Activated naive CD4-positive, alpha-beta T cell treated with anti-CD3 and anti-CD28 coated beads, Interleukin-2, amount 50 U/mL, for 72 hours (primary cell): ENCODE measurements around the gene MYL11. TPM values are rescaled to one million over a fixed set of nuclear protein-coding genes. Genes with fewer than 3 reads are reported as not detected.
"Not testable (repeated sequence)": the region's sequence is repeated elsewhere in the genome, so short reads cannot be mapped to it uniquely, and the experiment has no call there.

Experiments
- ATAC-seq, 2 donors: fragments of 150-1000 bp; cut with Tn5 transposase; 2 replicates each; pipeline ENCODE4 v1.10.0; 2021; ENCODE audit warnings: mild to moderate bottlenecking in 2 of 2, moderate library complexity in 2 of 2
- DNase-seq, 2 donors: peaks; one replicate each; pipeline ENCODE4 v3.0.0; 2021 to 2022; ENCODE audit warnings: low spot score in 2 of 2
- H3K27ac Mint-ChIP-seq, 2 donors: one replicate each; pipeline ENCODE4 v1.8.0; 2022; ENCODE audit warnings: mild to moderate bottlenecking in 2 of 2, mixed read lengths in 2 of 2
- H3K36me3 Mint-ChIP-seq, 2 donors: one replicate each; pipeline ENCODE4 v1.8.0; 2022; ENCODE audit warnings: mixed read lengths in 2 of 2
- H3K9me3 Mint-ChIP-seq, 2 donors: one replicate each; pipeline ENCODE4 v1.8.0; 2022; ENCODE audit warnings: mixed read lengths in 2 of 2
- total RNA-seq, 2 donors: library from RNA; stranded (reverse); gene quantifications; one replicate each; pipeline ENCODE4 v1.2.3, GENCODE V29; 2022

Gene MYL11
- total RNA-seq = 1 to 10 TPM in 1 of 2 donors, under 1 TPM in 1; 0.97 to 1.2 TPM

- Mint-ChIP-seq H3K36me3 (peaks cover 1 to 14% of the 10 kb centered on the region in 2 donors), H3K9me3 (no peaks in the 10 kb centered on the region), H3K27ac (peak within 1 kb of the TSS; percentile 94 to 98)
- ATAC-seq (no peak), DNase-seq (no peak)
Measured at GRCh38 chr16:30374538-30374937, at the start of gene MYL11. MYL11 (plus strand) TSS chr16:30374802; CDS start chr16:30374858, 56 bp downstream.

- not testable (repeated sequence) for H3K9me3 Mint-ChIP-seq, H3K36me3 Mint-ChIP-seq
- peak; percentile 79 to 91 for DNase-seq
Measured at GRCh38 chr16:30334473-30334989, 40.1 kb upstream of the MYL11 start.

GRCh38 chr16:30335028-30335597 is 39.5 kb upstream of the MYL11 start:
- H3K36me3 Mint-ChIP-seq, H3K9me3 Mint-ChIP-seq: not testable (repeated sequence)
- ATAC-seq (peak; percentile 80 to 81), DNase-seq (peak; percentile 84 to 85)
- peak overlapping the region; percentile 87 to 89 for H3K27ac Mint-ChIP-seq

More at GRCh38 chr16:30334473-30334989, 40.1 kb upstream of the MYL11 start:
- ATAC-seq = peak; percentile 81 to 94
- peak overlapping the region; percentile 56 to 87 for H3K27ac Mint-ChIP-seq

GRCh38 chr16:30335598-30336474 is 38.8 kb upstream of the MYL11 start:
- Mint-ChIP-seq H3K27ac (peak overlapping the region; percentile 87 to 89), H3K36me3 (peaks cover 0 to 5% of the 10 kb centered on the region in 2 donors), H3K9me3 (no peaks in the 10 kb centered on the region)
- DNase-seq (peak in 1 of 2 donors; percentile 13), ATAC-seq (peak; percentile 4 to 62)

- H3K9me3 Mint-ChIP-seq, DNase-seq, H3K36me3 Mint-ChIP-seq, ATAC-seq: not testable (repeated sequence)
- H3K27ac Mint-ChIP-seq = peak overlapping the region in 1 of 2 donors; percentile 67
Measured at GRCh38 chr16:30337964-30338357, 36.6 kb upstream of the MYL11 start.

GRCh38 chr16:30338715-30339114 is 35.9 kb upstream of the MYL11 start:
- H3K36me3 Mint-ChIP-seq, ATAC-seq, DNase-seq, H3K9me3 Mint-ChIP-seq: not testable (repeated sequence)
- peak overlapping the region in 1 of 2 donors; percentile 32 for H3K27ac Mint-ChIP-seq

- no peaks in the 10 kb centered on the region for H3K9me3 Mint-ChIP-seq
- no peak overlapping the region for H3K27ac Mint-ChIP-seq
- peaks cover 0 to 5% of the 10 kb centered on the region in 2 donors for H3K36me3 Mint-ChIP-seq
- no peak for DNase-seq
- ATAC-seq = peak in 1 of 2 donors; percentile 20
Measured at GRCh38 chr16:30340621-30341020, 34.0 kb upstream of the MYL11 start.

GRCh38 chr16:30341971-30342370 is 32.6 kb upstream of the MYL11 start:
- peak in 1 of 2 donors; percentile 22 for ATAC-seq
- not testable (repeated sequence) for H3K36me3 Mint-ChIP-seq, H3K9me3 Mint-ChIP-seq, DNase-seq
- H3K27ac Mint-ChIP-seq = peak overlapping the region in 1 of 2 donors; percentile 65

- H3K9me3 Mint-ChIP-seq = no peaks in the 10 kb centered on the region
- no peak for ATAC-seq
- H3K27ac Mint-ChIP-seq = no peak overlapping the region
- H3K36me3 Mint-ChIP-seq = peaks cover 0 to 5% of the 10 kb centered on the region in 2 donors
- no peak for DNase-seq
Measured at GRCh38 chr16:30342751-30343490, 31.7 kb upstream of the MYL11 start.

- not testable (repeated sequence) for H3K36me3 Mint-ChIP-seq, DNase-seq, H3K27ac Mint-ChIP-seq, ATAC-seq, H3K9me3 Mint-ChIP-seq
Measured at GRCh38 chr16:30343491-30343820, 31.1 kb upstream of the MYL11 start.

- Mint-ChIP-seq H3K9me3 (no peaks in the 10 kb centered on the region), H3K27ac (no peak overlapping the region), H3K36me3 (peaks cover 5 to 7% of the 10 kb centered on the region in 2 donors)
- no peak for ATAC-seq
- no peak for DNase-seq
Measured at GRCh38 chr16:30346286-30346685, 28.3 kb upstream of the MYL11 start.

- Mint-ChIP-seq H3K9me3 (no peaks in the 10 kb centered on the region), H3K36me3 (peaks cover 7 to 16% of the 10 kb centered on the region in 2 donors), H3K27ac (no peak overlapping the region)
- ATAC-seq (no peak), DNase-seq (no peak)
Measured at GRCh38 chr16:30348113-30348512, 26.5 kb upstream of the MYL11 start.

- H3K27ac Mint-ChIP-seq = peak overlapping the region in 1 of 2 donors; percentile 90
- no peak for ATAC-seq
- peaks cover 7 to 21% of the 10 kb centered on the region in 2 donors for H3K36me3 Mint-ChIP-seq
- DNase-seq = peak in 1 of 2 donors; percentile 13
- H3K9me3 Mint-ChIP-seq = no peaks in the 10 kb centered on the region
Measured at GRCh38 chr16:30348929-30349328, 25.7 kb upstream of the MYL11 start.

GRCh38 chr16:30349675-30350074 is 24.9 kb upstream of the MYL11 start:
- Mint-ChIP-seq H3K36me3 (peaks cover 7 to 29% of the 10 kb centered on the region in 2 donors), H3K9me3 (no peaks in the 10 kb centered on the region), H3K27ac (peak overlapping the region; percentile 90 to 93)
- peak in 1 of 2 donors; percentile 52 for DNase-seq
- ATAC-seq = no peak

GRCh38 chr16:30350134-30350871 is 24.3 kb upstream of the MYL11 start:
- DNase-seq = peak in 1 of 2 donors; percentile 57
- ATAC-seq = peak; percentile 60 to 67
- peaks cover 11 to 30% of the 10 kb centered on the region in 2 donors for H3K36me3 Mint-ChIP-seq
- no peaks in the 10 kb centered on the region for H3K9me3 Mint-ChIP-seq
- H3K27ac Mint-ChIP-seq = peak overlapping the region; percentile 90 to 93

- DNase-seq (peak in 1 of 2 donors; percentile 56), ATAC-seq (no peak)
- no peaks in the 10 kb centered on the region for H3K9me3 Mint-ChIP-seq
- H3K36me3 Mint-ChIP-seq = peaks cover 12 to 30% of the 10 kb centered on the region in 2 donors
- peak overlapping the region; percentile 90 to 93 for H3K27ac Mint-ChIP-seq
Measured at GRCh38 chr16:30351001-30351441, 23.6 kb upstream of the MYL11 start.
